HCT116 (cell line): ENCODE data around the gene DTX1.

Experiments
- POLR2A ChIP-seq: IDR thresholded peaks from 2 replicates; pipeline ENCODE4 v1.7.0; 2011; ENCODE audit warnings: borderline replicate concordance; ENCODE audit not compliant: insufficient read depth, insufficient read length; ENCODE audit errors: extremely low read depth
- SRF ChIP-seq: IDR thresholded peaks from 2 replicates; pipeline ENCODE4 v1.6.1; 2012; ENCODE audit warnings: low read depth
- ZNF274 ChIP-seq: fragments of 200-500 bp; sonication (Bioruptor generic); IDR thresholded peaks from 2 replicates; pipeline ENCODE4 v1.6.1; 2014; ENCODE audit warnings: mild to moderate bottlenecking, low read depth, low read length, inconsistent platforms

DNA sequence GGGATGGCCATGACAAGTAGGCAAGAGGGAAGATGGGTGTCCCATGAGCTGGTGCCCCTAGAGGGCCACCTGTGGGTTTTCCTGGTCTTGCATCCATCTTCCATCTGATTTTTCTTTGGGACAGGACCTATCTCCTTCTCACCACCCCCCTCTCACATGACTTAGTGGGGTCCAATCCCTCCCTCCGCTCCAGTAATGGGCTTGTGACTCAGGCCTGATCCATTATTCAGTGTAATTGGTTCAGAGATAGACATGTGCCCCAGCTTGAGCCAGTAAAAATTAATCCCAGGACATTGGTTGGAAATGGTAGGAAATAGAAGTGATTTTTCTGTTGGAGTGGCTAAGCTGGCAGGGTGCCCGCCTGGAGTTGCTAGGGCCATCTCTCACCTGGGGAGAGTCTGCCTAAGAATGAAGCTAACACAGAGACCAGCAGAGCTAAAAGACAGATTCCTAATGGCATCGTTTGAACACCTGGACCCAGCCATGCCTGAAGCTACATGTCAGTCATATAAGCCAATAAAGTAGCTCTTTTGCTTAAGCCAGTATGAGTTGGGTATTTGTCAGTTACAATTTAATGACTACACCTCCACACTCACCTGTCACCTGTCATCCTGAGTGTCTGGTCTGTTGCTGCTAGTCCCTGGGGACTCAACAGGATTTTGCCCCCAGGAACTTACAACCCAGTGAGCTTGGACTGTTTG, 64.3 kb downstream of the DTX1 start:
- TF ChIP-seq ZNF274, result no peak
- TF ChIP-seq SRF, result no peak
- TF ChIP-seq POLR2A, result no peak
